Heart left ventricle (tissue), 16 donors: ENCODE measurements around the gene ASB6. TPM values are rescaled to one million over a fixed set of nuclear protein-coding genes. Genes with fewer than 3 reads are reported as not detected.

Source experiments
- ATAC-seq, 4 donors: fragments of 200-7000 bp; cut with Tn5 transposase; one replicate each; pipeline ENCODE4 v1.9.1; 2020 to 2022; ENCODE audit warnings: moderate library complexity in 4 of 4, mild to moderate bottlenecking in 3 of 4, moderate number of reproducible peaks in 1 of 4
- DNase-seq, 5 donors: peaks; one replicate each; pipeline ENCODE4 v3.0.0-alpha.2; 2020
- H3K27ac ChIP-seq, 12 donors: fragments of 200-600 bp; sonication (generic) in 4 of 12; one replicate each; pipeline versions ENCODE4 v1.5.0 to v1.8.0; 2016 to 2022; ENCODE audit warnings: mild to moderate bottlenecking in 2 of 12
- H3K27me3 ChIP-seq, 9 donors: fragments of 200-600 bp; sonication (generic) in 2 of 9; one replicate each; pipeline versions ENCODE4 v1.5.1 to v1.8.0; 2016 to 2022; ENCODE audit warnings: mild to moderate bottlenecking in 3 of 9
- H3K36me3 ChIP-seq, 9 donors: fragments of 200-600 bp; sonication (generic) in 2 of 9; one replicate each; pipeline versions ENCODE4 v1.5.0 to v1.8.0; 2018 to 2022; ENCODE audit warnings: mild to moderate bottlenecking in 2 of 9
- H3K4me1 ChIP-seq, 12 donors: fragments of 200-600 bp; sonication (generic) in 4 of 12; one replicate each; pipeline versions ENCODE4 v1.5.0 to v1.8.0; 2016 to 2022; ENCODE audit warnings: mild to moderate bottlenecking in 3 of 12
- H3K4me3 ChIP-seq, 12 donors: fragments of 200-600 bp; sonication (generic) in 4 of 12; one replicate each; pipeline versions ENCODE4 v1.5.0 to v1.8.0; 2017 to 2022; ENCODE audit warnings: mild to moderate bottlenecking in 9 of 12, moderate library complexity in 4 of 12
- H3K9me3 ChIP-seq, 12 donors: fragments of 200-600 bp; sonication (generic) in 4 of 12; one replicate each; pipeline versions ENCODE4 v1.5.0 to v1.8.0; 2016 to 2022; ENCODE audit warnings: mild to moderate bottlenecking in 1 of 12
- POLR2A ChIP-seq, 2 donors: fragments of 450-650 bp; IDR thresholded peaks; one replicate each; pipeline ENCODE4 v1.6.1; 2017; ENCODE audit warnings: antibody characterized with exemption in 2 of 2, mild to moderate bottlenecking in 2 of 2, moderate library complexity in 2 of 2
- WGBS, 4 donors: extraction: QIAGEN DNeasy Blood & Tissue Kit in 2 of 4; methylation state at CpG; one replicate each; pipeline versions ENCODE4 v1.1.5 to v1.1.7; 2013 to 2018; 5-methylcytosine and 5-hydroxymethylcytosine counted together
- intact Hi-C, 10 donors: fragments of 100-400 bp; cut with DNase I; formaldehyde crosslinking; loops; one replicate each; pipeline versions ENCODE4 v1.11.1 to v1.14.2; 2022
- polyA plus RNA-seq, 2 donors: library from polyadenylated mRNA; stranded (reverse); fragments of 200-250 nt; gene quantifications; one replicate each; pipeline ENCODE4 v1.2.3, GENCODE V29; 2013
- total RNA-seq, 9 donors: library from RNA; depleted of rRNA in 2 of 9; stranded (reverse); fragments of >200 nt in 2 of 9; fragmentation: NEBNext Ultra II Directional in 3 of 9; extraction: Animal tissue kit (Norgen Biotek cat#: 25700) in 3 of 9; gene quantifications; one replicate each; pipeline versions ENCODE4 v1.1.0 to v1.2.4, GENCODE V29; 2016 to 2023
- TF ChIP-seq, protein P1 (sequence below), 12 donors: fragments of 200-600 bp; sonication (generic) in 4 of 12; IDR thresholded peaks; one replicate each; pipeline versions ENCODE4 v1.5.0 to v1.8.0; 2018 to 2022; ENCODE audit warnings: antibody characterized with exemption in 12 of 12, mild to moderate bottlenecking in 5 of 12
- donor health status: ischemic (EF 13 %, LVEDD 7.1; RV severe dilation, severe dysfunction).
- donor health status: healthy with polysubstance abuse.
- donor health status: DM: no; HTN: yes; CAD: no.
- donor health status: DM: no; HTN: no; CAD: no.
- donor health status: ischemic (EF 25% LVEDD 6.9; RV normal size, moderate dysfunction).
- donor health status: ischemic (EF 25% LVEDD 5.7; RV mildly dilated, moderate dysfunction).
- donor health status: healthy.
- donor health status: DM: yes; HTN: yes; CAD: no.
- donor health status: ischemic (EF 35%, LVEDD 5.7; RV mildly dilated, moderate dysfunction).
- donor health status: nonischemic (EF 11% LVEDD 7.7; RV severe dilation, severe dysfunction).
- donor health status: DM: yes; HTN: yes; CAD: no.
- donor health status: PGD.
- donor health status: ischemic (EF 29% LVEDD 5.4; RV normal size, mild dysfunction).
- donor health status: nonischemic (EF 23%, LVEDD 6.1; RV moderate dilation, normal function).

The ASB6 gene
- total and polyA plus RNA-seq, 11 donors: 7.5 to 22.5 (median 10.3) TPM

DNA sequence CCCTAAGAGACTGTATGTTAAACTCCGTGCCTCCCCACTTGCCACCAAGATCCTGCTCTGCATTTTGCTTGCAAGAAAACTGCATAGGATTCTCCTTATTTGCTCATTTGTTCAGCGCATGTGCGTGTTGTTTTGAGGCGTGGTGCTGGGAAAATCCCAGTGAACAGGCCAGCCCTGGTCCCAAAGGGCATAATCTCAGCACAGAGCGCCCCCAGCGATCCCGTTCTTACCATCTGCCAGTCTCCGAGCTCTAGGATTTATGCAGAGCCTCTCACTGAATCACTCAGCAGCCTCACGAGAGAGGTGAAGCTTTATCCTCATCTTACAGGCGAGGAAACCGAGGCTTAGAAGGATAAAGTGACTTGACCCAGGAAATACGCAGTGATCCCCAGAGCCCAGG is 35.0 kb upstream of the ASB6 start:
- H3K4me1 ChIP-seq: no peaks in the 10 kb centered on the region
- peaks cover 0 to 18% (median 3%) of the 10 kb centered on the region in 9 donors for H3K27me3 ChIP-seq
- ATAC-seq (peak in 2 of 4 donors; percentile 14 to 56), DNase-seq (peak in 1 of 5 donors; percentile 40)
- no peaks in the 10 kb centered on the region for H3K36me3 ChIP-seq
- WGBS, 4 donors: 51 to 65% (median 59%) methylated on average over 9 to 12 of the region's 12 CpGs
- H3K4me3 ChIP-seq: no peak overlapping the region
- intact Hi-C loops: no loop called here
- no peaks in the 10 kb centered on the region for H3K9me3 ChIP-seq
- TF ChIP-seq, protein P1, sequence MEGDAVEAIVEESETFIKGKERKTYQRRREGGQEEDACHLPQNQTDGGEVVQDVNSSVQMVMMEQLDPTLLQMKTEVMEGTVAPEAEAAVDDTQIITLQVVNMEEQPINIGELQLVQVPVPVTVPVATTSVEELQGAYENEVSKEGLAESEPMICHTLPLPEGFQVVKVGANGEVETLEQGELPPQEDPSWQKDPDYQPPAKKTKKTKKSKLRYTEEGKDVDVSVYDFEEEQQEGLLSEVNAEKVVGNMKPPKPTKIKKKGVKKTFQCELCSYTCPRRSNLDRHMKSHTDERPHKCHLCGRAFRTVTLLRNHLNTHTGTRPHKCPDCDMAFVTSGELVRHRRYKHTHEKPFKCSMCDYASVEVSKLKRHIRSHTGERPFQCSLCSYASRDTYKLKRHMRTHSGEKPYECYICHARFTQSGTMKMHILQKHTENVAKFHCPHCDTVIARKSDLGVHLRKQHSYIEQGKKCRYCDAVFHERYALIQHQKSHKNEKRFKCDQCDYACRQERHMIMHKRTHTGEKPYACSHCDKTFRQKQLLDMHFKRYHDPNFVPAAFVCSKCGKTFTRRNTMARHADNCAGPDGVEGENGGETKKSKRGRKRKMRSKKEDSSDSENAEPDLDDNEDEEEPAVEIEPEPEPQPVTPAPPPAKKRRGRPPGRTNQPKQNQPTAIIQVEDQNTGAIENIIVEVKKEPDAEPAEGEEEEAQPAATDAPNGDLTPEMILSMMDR (IDR thresholded peaks at IDR 0.05): no peak
- no peak for TF ChIP-seq POLR2A (IDR thresholded peaks at IDR 0.05)
- no peak overlapping the region for H3K27ac ChIP-seq

DNA sequence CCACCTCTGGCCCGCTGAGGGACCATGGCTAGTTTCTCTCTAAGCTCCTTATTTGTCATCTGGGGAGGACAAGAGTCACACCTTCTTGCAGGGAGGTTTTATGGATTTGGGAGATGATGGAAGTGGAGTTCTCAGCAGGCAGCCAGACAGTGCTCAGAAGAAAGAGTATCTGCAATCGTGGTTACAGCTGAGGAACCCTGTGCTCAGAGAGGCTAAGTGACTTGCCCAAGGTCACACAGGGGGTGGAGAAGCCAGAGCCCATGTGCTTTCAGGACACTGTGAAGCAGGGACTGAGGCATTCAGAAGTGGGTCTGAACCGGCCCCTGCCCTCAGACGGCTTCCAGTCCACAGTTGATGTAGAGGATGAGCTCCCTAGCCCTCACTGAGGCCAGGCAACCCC is 34.3 kb upstream of the ASB6 start:
- H3K9me3 ChIP-seq: no peaks in the 10 kb centered on the region
- TF ChIP-seq, protein P1 (IDR thresholded peaks at IDR 0.05): no peak
- no peak for TF ChIP-seq POLR2A (IDR thresholded peaks at IDR 0.05)
- no peak overlapping the region for H3K27ac ChIP-seq
- intact Hi-C loops: no loop called here
- ATAC-seq (no peak), DNase-seq (no peak)
- H3K4me3 ChIP-seq: no peak overlapping the region
- 83 to 86% (median 85%) methylated on average over 4 of the region's 4 CpGs for WGBS, 4 donors
- no peaks in the 10 kb centered on the region for H3K36me3 ChIP-seq
- no peaks in the 10 kb centered on the region for H3K4me1 ChIP-seq
- H3K27me3 ChIP-seq: peaks cover 0 to 18% (median 3%) of the 10 kb centered on the region in 9 donors

DNA sequence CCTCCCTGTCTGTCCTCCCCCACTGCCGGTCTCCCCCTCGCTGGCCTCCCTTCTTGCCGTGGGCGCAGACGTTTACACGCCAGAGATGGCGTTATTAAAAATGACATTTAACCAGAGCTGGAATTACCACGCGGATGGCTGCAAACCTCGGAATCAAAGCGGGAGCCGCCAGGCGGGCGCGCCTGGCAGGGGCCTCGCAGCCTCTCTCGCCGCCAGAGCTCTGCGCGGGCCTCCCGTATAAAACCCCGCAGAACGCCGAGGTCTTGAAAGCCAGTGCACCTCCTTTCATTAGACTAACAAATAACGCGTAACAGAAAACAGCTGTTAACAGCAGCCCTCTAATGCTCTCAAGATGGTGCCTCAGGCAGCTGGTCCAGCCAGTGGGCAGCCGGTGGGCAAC is 33.7 kb upstream of the ASB6 start:
- H3K4me1 ChIP-seq: no peaks in the 10 kb centered on the region
- intact Hi-C loops: no loop called here
- no peaks in the 10 kb centered on the region for H3K36me3 ChIP-seq
- no peak overlapping the region for H3K27ac ChIP-seq
- H3K9me3 ChIP-seq: no peaks in the 10 kb centered on the region
- no peak for ATAC-seq
- H3K27me3 ChIP-seq: peaks cover 0 to 15% (median 3%) of the 10 kb centered on the region in 9 donors
- 79 to 85% (median 83%) methylated on average over 26 to 27 of the region's 27 CpGs for WGBS, 4 donors
- no peak for DNase-seq
- TF ChIP-seq, protein P1 (IDR thresholded peaks at IDR 0.05): no peak
- TF ChIP-seq POLR2A (IDR thresholded peaks at IDR 0.05): no peak
- no peak overlapping the region for H3K4me3 ChIP-seq

DNA sequence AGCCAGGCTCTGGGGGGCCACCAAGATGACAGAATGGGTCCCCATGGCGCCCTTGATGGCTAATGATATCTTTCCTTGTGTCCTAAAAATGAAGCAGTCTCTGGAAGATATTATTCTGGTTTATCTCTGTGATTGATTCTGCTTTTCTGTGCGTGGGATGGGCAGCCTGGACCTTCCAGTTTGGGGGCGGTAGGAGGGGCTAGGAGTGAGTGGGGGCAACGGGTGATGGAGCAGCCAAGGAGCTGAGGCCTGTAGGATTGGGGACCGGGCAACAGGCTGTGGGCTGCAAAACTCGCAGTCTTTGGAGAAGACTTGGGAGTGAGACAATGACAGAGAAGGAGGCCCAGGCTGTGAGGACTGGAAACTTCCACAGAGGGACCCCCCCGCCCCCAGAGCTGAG is 32.3 kb upstream of the ASB6 start:
- no peak overlapping the region for H3K27ac ChIP-seq
- no peak overlapping the region for H3K4me3 ChIP-seq
- WGBS, 4 donors: 80 to 83% (median 81%) methylated on average over 6 to 7 of the region's 7 CpGs
- no peaks in the 10 kb centered on the region for H3K36me3 ChIP-seq
- no peak for TF ChIP-seq POLR2A (IDR thresholded peaks at IDR 0.05)
- TF ChIP-seq, protein P1 (IDR thresholded peaks at IDR 0.05): no peak
- H3K9me3 ChIP-seq: no peaks in the 10 kb centered on the region
- intact Hi-C loops: no loop called here
- no peak for DNase-seq
- ATAC-seq: no peak
- H3K4me1 ChIP-seq: no peaks in the 10 kb centered on the region
- H3K27me3 ChIP-seq: peaks cover 0 to 13% (median 3%) of the 10 kb centered on the region in 9 donors
